ENCODE results near the gene FSIP2.
"Not testable (repeated sequence)": the region's sequence is repeated elsewhere in the genome, so short reads cannot be mapped to it uniquely, and the experiment has no call there.

FSIP2 gene

DNA sequence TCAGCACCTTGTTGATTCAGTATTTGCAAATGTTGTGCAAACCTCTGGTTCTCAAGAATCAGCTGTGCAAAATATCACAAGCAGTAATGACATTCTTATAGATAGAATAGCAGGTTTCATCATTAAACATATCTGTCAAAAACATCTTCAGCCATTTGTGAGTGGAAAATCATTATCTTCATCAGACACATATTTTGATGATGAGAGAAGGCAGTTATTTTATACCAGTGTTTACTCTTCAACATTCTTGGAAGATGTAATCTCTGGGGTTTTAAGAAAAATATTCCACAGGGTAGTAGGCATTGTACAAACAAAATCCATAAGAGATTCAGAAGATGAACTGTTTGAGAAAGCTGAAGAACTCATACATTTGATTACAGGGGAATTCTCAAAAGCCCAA, 64.3 kb downstream of the FSIP2 start:
- no peak for DNase-seq (ENCODE audit: low read depth)

DNA sequence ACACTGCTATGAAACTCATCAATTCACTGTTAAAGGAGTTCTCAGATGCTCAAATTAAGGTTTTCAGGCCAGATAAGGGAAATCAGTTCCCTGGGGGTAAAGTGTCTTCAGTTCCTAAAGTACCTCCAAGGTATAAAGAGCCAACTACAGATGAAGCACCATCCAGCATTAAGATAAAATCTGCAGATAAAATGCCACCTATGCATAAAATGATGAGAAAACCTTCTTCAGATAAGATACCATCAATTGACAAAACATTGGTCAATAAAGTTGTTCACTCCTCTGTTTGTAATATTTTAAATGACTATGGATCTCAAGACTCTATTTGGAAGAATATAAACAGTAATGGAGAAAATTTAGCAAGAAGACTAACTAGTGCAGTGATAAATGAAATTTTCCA, 68.2 kb downstream of the FSIP2 start:
- no peak for DNase-seq (ENCODE audit: low read depth)

DNA sequence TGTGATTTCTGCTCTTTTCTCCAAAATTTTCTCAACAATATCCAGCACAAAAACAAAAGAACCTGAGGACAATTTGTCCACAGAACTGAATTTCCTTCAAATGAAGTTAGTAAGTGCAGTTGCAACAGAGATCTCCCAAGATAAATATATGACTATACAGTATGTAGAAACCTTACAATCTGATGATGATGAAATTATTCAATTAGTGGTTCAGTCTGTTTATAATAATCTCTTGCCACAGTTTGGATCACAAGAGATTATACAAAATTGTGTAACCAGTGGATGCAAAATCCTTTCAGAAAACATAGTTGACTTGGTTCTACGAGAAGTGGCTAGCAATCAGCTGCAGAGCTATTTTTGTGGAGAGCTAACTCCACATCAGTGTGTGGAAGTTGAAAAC, 68.7 kb downstream of the FSIP2 start:
- DNase-seq (ENCODE audit: low read depth), result no peak

DNA sequence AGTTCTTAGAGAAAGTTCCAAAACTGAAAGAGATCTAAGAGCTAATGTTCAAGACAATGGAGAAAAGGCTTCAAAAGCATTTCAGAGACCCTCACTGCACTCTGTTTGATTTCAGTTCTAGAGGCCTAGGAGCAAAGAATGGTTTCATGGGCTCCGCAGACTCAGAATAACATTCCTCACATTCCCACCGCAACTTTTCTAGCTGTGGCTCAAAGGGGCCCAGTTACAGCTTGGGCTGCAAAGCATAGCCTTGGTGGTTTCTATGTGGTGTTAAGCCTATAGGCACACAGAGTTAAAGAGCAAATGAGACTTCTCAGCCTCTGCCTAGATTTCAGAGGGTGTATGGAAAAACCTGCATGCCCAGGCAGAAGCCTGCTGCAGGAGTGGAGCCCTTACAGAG, 73.0 kb downstream of the FSIP2 start:
- no peak for DNase-seq (ENCODE audit: low read depth)

DNA sequence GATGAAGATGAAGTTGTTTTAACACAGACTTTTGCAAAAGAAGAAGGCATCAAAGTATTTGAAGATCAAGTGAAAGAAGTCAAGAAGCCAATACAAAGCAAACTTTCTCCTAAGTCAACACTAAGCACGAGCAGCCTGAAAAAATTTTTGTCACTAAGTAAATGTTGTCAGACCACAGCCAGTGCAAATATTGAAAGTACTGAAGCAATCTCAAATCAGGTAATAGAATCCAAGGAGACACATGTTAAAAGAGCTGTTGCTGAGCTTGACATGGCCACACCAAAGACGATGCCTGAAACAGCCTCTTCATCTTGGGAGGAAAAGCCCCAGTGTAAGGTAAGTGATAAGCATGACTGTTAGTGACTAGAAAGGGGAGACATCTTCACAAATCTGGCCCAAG, 75.1 kb downstream of the FSIP2 start:
- DNase-seq (ENCODE audit: low read depth), result no peak

DNA sequence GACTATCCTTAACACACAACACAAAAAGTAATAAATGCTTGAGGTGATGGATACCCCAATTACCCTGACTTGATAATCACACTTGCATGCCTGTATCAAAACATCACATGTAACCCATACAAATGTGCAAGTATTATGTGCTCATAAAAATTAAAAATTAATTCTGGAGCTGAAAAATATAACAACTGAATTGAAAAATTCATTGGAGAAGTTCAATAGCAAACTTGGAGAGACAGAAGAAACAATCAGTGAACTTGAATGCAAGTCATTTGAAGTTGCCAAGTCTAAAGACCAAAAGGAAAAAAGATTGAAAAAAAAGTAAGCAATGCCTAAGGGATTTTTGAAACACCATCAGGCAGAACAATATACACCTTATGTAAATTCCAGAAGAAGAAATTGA, 79.4 kb downstream of the FSIP2 start:
- DNase-seq (ENCODE audit: low read depth), result no peak

DNA sequence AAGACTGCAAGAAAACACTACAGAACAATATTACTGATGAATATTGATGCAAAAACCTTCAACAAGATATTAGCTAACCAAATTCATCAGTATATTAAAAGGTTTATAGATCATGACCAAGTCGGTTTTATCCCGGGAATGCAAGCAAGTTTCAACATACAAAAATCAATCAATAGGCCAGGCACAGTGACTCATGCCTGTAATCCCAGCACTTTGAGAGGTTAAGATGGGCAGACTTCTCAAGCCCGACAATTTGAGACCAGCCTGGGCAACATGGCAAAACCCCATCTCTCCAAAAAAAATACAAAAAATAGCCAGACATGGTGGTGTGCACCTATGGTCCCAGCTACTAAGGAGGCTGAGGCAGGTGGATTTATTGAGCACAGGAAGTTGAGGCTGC, 82.9 kb downstream of the FSIP2 start:
- no peak for DNase-seq (ENCODE audit: low read depth)

DNA sequence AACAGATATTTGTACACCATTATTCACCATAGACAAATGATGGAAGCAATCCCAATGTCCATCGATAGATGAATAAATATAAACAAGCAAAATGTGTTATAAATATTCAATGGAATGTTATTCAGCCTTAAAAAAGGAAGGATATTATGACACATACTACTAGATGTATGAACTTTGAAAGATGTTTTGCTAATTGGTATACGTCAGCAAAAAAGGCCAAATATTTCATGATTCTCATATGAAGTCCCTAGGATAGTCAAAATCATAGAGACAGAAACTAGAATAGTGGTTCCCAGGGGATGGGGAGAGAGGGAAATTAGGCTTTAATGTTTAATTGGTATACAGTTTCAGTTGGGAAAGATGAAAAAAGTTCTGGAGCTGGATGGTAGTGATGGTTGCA, 85.2 kb downstream of the FSIP2 start:
- DNase-seq (ENCODE audit: low read depth), result no peak

DNA sequence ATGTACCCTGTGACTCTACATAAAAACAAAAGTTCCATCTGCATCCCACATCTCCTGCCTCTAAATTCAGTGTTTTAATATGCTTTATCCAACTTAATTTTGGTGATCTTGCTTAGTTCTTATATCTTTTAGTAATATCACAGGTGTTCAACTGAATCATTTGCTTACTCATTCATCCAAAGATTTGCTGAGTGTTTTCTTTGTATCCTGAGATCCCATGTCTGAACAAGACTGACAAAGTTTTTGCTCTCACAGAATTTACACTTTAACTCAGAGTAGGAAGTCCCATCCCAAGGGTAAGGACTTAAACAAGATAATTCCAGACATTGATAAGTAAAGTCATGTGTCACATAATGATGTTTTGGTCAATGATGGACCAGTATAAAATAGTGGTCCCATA, 87.0 kb downstream of the FSIP2 start:
- no peak for DNase-seq (ENCODE audit: low read depth)

DNA sequence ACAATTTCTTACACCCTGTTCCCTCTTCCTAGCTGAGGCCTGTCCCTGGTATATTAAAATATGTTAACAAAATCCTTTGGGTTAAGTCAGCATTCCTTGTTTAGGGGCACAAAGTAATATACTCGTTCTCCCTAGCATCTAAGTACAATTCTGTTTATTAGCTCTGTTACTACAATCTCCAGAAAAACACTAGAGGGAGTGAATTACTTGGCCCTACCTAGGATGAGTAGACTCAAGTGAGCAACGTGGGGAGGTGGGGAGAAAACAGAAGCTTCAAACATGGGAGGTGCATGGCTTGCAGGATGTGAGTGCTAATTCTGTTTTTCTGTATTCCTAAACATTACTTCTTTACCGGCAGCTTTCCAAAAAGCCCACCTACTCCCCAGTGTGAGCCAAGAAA, 89.7 kb downstream of the FSIP2 start:
- no peak for DNase-seq (ENCODE audit: low read depth)

DNA sequence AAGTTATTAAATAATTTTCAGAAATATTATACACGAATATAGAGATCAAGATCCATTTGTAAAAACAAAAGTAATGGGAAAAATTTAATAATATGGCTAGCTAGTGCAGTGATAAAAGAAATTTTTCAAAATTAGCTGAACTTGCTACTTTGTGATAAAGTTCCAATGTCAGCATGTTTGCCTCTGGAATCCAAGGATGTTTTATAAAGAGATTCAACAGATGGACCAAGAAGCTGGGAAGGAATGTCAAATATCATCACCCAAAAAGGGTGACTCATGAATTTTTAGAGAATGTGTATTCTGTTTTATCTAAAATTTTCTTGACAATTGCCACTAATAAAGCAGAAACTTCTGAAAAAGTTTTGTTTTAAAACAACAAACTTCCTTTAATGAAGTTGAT, 95.3 kb downstream of the FSIP2 start:
- DNase-seq (ENCODE audit: low read depth), result no peak

DNA sequence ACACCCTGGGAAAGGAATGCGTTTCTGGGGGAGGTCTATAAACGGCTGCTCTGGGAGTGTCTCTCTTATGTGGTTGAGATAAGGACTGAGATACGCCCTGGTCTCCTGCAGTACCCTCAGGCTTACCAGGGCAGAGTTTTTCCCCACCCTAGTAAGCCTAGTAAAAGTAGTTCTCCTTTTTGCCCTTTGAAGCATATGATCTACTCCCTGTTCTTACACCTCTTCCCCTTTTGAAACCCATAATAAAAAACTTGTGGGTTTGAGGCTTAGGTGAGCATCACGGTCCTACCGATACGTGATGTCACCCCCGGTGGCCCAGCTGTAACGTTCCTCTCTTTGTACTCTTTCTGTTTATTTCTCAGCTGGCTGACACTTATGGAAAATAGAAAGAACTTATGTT, 97.4 kb downstream of the FSIP2 start:
- DNase-seq (ENCODE audit: low read depth), result no peak

DNA sequence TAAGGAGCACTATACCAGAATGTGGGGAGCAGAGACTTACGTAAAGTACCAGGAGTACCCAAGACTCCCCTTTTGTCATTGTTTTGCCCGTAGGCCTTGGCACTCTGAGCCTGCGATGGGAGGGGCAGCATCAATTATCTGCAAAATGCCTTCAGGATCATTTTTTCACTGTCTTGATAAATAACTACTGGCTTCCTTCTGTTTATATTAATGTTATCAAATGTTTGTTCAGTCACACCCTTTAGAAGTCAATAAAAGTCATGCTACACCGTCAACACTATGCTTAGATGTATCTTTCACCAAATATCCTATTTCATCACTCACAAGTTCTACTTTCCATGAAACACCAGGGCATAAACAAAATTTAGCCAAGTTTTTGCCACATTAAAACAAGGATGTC, 116.3 kb downstream of the FSIP2 start:
- DNase-seq (ENCODE audit: low read depth), result no peak

DNA sequence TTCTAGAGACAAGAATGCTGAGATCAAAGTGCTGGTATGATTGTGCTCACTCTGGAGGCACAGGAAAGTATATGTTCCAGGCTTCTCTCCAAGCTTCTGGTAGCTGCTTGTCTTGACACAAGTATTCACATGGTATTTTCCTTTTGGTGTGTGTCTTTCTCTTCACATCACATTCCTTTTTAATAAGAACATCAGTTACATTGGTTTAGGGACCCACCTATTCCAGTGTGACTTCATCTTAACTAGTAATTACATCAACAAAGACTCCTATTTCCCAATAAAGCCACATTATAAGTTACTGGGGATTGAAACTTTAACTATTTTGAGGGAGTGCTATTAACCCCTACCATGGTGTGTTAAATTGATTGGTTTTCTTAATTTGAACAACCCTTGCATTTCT, 119.1 kb downstream of the FSIP2 start:
- no peak for DNase-seq (ENCODE audit: low read depth)

DNA sequence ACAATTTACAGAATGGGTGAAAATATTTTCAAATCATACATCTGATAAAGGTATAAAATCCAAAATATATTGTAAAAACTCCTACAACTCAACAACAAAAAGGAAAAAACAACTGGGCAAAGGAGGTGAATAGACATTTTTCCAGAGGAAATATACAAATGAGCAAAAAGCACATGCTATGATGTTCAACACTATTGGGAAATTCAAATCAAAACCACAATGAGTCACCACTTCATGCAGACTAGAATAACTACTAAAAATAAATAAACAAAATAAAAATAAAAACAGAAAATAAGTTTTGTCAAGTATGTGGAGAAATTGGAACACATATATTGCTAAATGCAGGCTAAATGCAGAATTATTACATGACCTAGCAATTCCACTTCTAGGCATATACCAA, 120.9 kb downstream of the FSIP2 start:
- DNase-seq (ENCODE audit: low read depth), result no peak

DNA sequence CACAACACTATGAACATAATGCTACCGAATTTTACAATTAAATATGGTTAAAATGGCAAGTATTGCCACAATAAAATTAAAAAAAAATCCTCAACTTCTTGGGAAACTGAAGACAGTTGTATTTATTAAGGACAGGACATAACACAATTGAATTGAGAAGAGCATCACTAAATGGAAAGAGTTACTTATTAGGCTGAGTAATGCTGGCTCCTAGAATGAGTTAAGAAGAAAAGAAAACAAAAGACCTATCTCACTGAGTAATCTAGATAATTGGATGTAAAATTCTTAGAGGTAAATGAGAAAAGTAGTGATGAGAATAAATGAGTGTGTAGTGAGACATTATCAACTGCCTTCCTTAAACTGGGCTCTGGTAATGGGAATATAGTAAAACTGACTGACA, 121.7 kb downstream of the FSIP2 start:
- DNase-seq (ENCODE audit: low read depth), result no peak

DNA sequence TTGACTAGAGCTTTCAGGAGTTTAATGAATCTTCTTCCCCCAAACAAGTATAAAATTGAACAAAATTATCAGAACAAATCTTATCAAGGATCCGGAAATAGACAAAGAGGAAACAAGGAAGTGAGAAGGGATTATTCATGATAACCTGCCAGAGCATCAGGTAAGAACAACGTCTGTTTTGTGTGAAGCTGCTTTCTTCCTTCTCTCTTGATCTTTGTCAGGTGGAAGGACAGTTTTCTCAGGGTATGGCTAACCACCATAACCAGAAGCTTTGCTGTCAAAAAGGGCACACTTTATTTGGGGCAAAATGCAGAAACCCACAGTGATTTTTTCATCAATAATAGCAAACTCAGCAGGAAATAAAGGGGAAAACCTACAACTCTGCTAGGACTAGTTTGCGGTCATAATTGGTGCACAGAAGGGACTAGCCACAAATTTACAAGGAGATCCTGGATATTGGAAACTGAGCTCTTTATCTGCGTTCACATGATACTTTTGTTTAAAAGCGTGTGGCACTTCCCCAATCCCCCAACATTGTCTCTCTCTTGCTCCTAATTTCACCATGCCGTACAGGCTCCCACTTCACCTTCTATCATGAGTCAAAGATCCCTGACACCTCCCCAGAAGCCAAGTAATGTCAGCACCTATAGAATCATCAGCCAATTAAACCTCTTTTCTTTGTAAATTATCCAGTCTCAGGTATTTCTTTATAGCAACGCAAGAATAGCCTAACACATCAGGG, 124.2 kb downstream of the FSIP2 start:
- no peak for DNase-seq (ENCODE audit: low read depth)

DNA sequence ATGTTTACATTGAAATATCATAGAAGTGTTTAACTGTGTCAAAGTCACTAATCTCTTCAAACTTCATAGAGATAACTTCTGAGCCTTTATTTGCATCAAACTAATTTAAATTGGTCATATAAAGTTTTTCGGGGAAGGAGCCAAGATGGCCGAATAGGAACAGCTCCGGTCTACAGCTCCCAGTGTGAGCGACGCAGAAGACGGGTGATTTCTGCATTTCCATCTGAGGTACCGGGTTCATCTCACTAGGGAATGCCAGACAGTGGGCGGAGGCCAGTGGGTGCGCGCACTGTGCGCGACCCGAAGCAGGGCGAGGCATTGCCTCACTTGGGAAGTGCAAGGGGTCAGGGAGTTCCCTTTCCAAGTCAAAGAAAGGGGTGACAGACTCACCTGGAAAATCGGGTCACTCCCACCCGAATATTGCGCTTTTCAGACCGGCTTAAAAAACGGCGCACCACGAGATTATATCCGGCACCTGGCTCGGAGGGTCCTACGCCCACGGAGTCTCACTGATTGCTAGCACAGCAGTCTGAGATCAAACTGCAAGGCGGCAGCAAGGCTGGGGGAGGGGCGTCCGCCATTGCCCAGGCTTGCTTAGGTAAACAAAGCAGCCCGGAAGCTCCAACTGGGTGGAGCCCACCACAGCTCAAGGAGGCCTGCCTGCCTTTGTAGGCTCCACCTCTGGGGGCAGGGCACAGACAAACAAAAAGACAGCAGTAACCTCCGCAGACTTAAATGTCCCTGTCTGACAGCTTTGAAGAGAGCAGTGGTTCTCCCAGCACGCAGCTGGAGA, 126.1 kb downstream of the FSIP2 start:
- DNase-seq (ENCODE audit: low read depth), result not testable (repeated sequence)

DNA sequence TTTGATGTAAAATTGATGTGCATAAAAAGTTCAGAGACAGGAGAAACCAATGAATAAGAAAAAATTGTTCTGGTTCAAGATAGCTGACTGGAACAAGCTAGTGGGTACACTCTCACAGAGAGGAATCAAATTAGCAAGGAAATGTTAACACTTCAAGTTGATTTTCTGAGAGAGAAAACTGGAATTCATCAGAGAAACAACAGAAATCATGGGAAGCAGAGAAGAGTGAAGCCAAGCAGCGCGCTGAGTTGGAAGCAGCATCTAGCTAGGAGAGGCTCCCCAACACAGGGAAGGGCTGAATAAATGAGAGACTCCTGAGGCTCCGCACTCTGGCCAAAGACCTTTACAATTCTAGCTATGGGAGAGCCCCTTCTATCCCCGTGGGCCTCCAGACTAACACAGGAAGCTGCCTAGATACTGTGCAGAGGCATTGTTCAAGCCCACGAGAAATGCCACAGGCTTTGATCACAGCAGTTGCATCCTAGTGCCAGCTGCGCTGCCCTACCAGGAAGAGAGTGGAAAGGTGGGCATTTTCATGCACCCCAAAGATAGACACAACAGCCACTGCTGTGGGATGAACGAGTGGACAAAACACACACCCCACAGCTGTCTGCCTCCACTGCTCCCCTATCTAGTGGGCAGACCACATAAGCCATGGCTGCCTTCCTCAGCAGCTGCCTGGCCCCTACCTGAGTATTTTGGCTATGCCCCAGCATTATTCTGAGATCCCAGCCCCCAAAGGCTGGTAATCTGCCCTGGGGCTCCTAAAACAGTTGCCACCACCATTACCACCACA, 136.7 kb downstream of the FSIP2 start:
- DNase-seq (ENCODE audit: low read depth), result no peak

DNA sequence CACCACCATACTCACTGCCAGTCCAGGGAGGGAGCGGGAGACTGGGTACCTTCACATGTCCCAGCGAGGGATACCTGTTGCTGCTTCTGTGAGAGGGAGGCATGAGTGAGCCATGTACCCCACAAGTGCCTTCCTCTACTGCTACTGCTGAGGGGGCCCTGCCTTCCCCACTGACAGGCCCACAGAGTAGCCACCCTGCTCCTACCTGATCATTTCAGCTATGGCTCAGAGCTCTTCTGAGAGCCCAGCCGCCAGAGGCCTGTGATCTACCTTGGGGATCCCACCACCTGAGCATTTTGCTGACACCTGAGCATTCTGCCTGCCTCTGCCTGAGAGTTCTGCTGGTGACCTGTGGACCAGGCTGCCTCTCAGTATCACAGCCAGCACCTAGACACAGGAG, 137.6 kb downstream of the FSIP2 start:
- no peak for DNase-seq (ENCODE audit: low read depth)

DNA sequence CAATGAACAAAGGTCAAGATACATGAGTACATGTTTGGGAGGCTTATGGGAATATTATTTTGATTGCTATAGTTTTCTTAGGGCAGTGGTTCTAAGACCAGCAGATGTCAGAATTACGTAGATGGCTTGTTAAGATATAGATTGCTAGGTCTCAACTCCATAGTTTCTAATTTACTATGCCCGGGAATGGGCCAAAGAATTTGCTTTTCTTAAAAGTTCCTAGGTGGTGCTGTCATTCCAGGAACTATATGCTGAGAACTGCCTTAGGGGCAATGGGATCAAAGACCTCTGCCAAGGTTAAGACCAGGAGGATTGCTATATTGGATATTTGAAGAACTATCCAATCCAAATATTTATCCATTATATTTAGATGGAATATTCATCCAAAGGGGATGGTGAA, 141.8 kb downstream of the FSIP2 start:
- no peak for DNase-seq (ENCODE audit: low read depth)
